HCT116 (cell line): ENCODE data around the gene OR10J4. TPM values are rescaled to one million over a fixed set of nuclear protein-coding genes. Genes with fewer than 3 reads are reported as not detected.

Experiments used
- ATAC-seq: fragments of 200-7000 bp; cut with Tn5 transposase; 2 replicates; pipeline ENCODE4 v1.9.1; 2020; ENCODE audit warnings: mild to moderate bottlenecking, moderate library complexity
- BruUV-seq: library from RNA; stranded (reverse); fragments of 400-500 nt; replicated peaks from 2 replicates; lab custom pipeline; 2021; lab: Mats Ljungman, UMichigan
- CTCF ChIA-PET: fragments of 300-600 bp; sonication (Branson Sonifier 250); formaldehyde crosslinking; loops from one replicate; lab custom pipeline; 2021; ENCODE audit warnings: antibody characterized with exemption; lab: Charles Lee
- POLR2A ChIA-PET: fragments of 300-600, 350-600 bp; sonication (Branson Sonifier 250); formaldehyde crosslinking; loops from one replicate; lab custom pipeline; 2021; ENCODE audit warnings: antibody characterized with exemption; lab: Charles Lee
- RAD21 ChIA-PET, 2 experiments: fragments of 300-600 bp; sonication (Branson Sonifier 250); formaldehyde crosslinking; loops; one replicate each; lab custom pipeline; 2023; ENCODE audit warnings: low total read pairs in 2 of 2; ENCODE audit not compliant: uncharacterized antibody in 2 of 2, unreplicated experiment in 2 of 2, low non-redundant PET in 1 of 2; lab: Charles Lee
- DNase-seq: peaks from one replicate; pipeline ENCODE4 v3.0.0-alpha.2; 2010; ENCODE audit warnings: low read depth, low spot score
- H2AFZ ChIP-seq: fragments of 200-600 bp; shearing (Covaris generic), sonication (generic); 2 replicates; pipeline ENCODE4 v1.6.1; 2017; ENCODE audit warnings: low read depth, mixed run types, mixed read lengths, antibody characterized with exemption, low read length; ENCODE audit not compliant: poor library complexity, severe bottlenecking
- H3K27ac ChIP-seq: 2 replicates; pipeline ENCODE4 v1.5.1; 2012; ENCODE audit warnings: low read depth, low read length
- H3K27me3 ChIP-seq: fragments of 200-600 bp; sonication (generic); 2 replicates; pipeline ENCODE4 v1.6.1; 2016; ENCODE audit warnings: mixed run types, low read length, mixed read lengths; ENCODE audit not compliant: insufficient read depth
- H3K36me3 ChIP-seq, 2 experiments: fragments of 200-500 bp in 1 of 2; fragments of 200-600 bp in 1 of 2; sonication (Bioruptor generic) in 1 of 2; sonication (generic) in 1 of 2; 2 replicates each; pipeline versions ENCODE4 v1.5.1 to v1.6.1; 2014 to 2016; ENCODE audit warnings: low read length in 2 of 2, inconsistent platforms in 1 of 2, mixed read lengths in 1 of 2, mixed run types in 1 of 2; ENCODE audit not compliant: insufficient read depth in 2 of 2, control insufficient read depth in 1 of 2
- H3K4me1 ChIP-seq, 2 experiments: fragments of 200-600 bp in 1 of 2; sonication (generic) in 1 of 2; 2 replicates each; pipeline versions ENCODE4 v1.5.1 to v1.6.1; 2012 to 2017; ENCODE audit warnings: low read length in 2 of 2, inconsistent platforms in 1 of 2, mild to moderate bottlenecking in 1 of 2, mixed read lengths in 1 of 2, mixed run types in 1 of 2, moderate library complexity in 1 of 2; ENCODE audit not compliant: insufficient read depth in 2 of 2, control insufficient read depth in 1 of 2
- H3K4me2 ChIP-seq: fragments of 200-600 bp; sonication (generic); 2 replicates; pipeline ENCODE4 v1.6.1; 2017; ENCODE audit warnings: mixed run types, low read length, mixed read lengths
- H3K4me3 ChIP-seq, 2 experiments: fragments of 200-600 bp in 1 of 2; sonication (generic) in 1 of 2; replicated peaks in 1 of 2; 2 replicates each; pipeline ENCODE4 v1.5.1; 2011 to 2016; ENCODE audit warnings: low read length in 2 of 2, control low read depth in 1 of 2, low read depth in 1 of 2, mild to moderate bottlenecking in 1 of 2, mixed read lengths in 1 of 2, mixed run types in 1 of 2
- H3K79me2 ChIP-seq: fragments of 200-600 bp; sonication (generic); 2 replicates; pipeline ENCODE4 v1.6.1; 2017; ENCODE audit warnings: mild to moderate bottlenecking, mixed run types, low read length, moderate library complexity, mixed read lengths; ENCODE audit not compliant: insufficient read depth
- H3K9ac ChIP-seq: fragments of 200-600 bp; sonication (generic); 2 replicates; pipeline ENCODE4 v1.6.1; 2016; ENCODE audit warnings: low read length, mixed read lengths
- H3K9me2 ChIP-seq: fragments of 200-600 bp; sonication (generic), shearing (Covaris generic); 2 replicates; pipeline ENCODE4 v1.6.1; 2017; ENCODE audit warnings: mixed run types, mild to moderate bottlenecking, moderate library complexity; ENCODE audit not compliant: insufficient read depth
- H3K9me3 ChIP-seq, 2 experiments: fragments of 200-500 bp in 1 of 2; fragments of 200-600 bp in 1 of 2; sonication (Bioruptor generic) in 1 of 2; sonication (generic) in 1 of 2; 2 replicates each; pipeline ENCODE4 v1.6.1; 2014 to 2017; ENCODE audit warnings: low read length in 2 of 2, mixed read lengths in 2 of 2, inconsistent platforms in 1 of 2, low read depth in 1 of 2, mild to moderate bottlenecking in 1 of 2, mixed run types in 1 of 2, moderate library complexity in 1 of 2; ENCODE audit not compliant: control insufficient read depth in 1 of 2, insufficient read depth in 1 of 2
- H4K20me1 ChIP-seq: fragments of 200-600 bp; sonication (generic), shearing (Covaris generic); 2 replicates; pipeline ENCODE4 v1.6.1; 2017; ENCODE audit warnings: mixed run types, mild to moderate bottlenecking, moderate library complexity; ENCODE audit not compliant: insufficient read depth
- CBX3 ChIP-seq: IDR thresholded peaks from 2 replicates; pipeline ENCODE4 v1.6.1; 2012; ENCODE audit warnings: low read depth
- CTCF ChIP-seq, 3 experiments: fragments of 200-600 bp in 1 of 3; sonication (generic) in 1 of 3; IDR thresholded peaks in 2 of 3; conservative IDR thresholded peaks in 1 of 3; 2 replicates each; pipeline ENCODE4 v1.5.1; 2012 to 2017; ENCODE audit warnings: low read depth in 2 of 3, low read length in 2 of 3, antibody characterized with exemption in 1 of 3, borderline replicate concordance in 1 of 3, control low read depth in 1 of 3, mild to moderate bottlenecking in 1 of 3, mixed read lengths in 1 of 3, mixed run types in 1 of 3, moderate library complexity in 1 of 3; ENCODE audit not compliant: insufficient read depth in 1 of 3
- POLR2A ChIP-seq: IDR thresholded peaks from 2 replicates; pipeline ENCODE4 v1.7.0; 2011; ENCODE audit warnings: borderline replicate concordance; ENCODE audit not compliant: insufficient read depth, insufficient read length; ENCODE audit errors: extremely low read depth
- SIN3A ChIP-seq: IDR thresholded peaks from 2 replicates; pipeline ENCODE4 v1.6.1; 2012; ENCODE audit warnings: low read depth
- SP1 ChIP-seq: IDR thresholded peaks from 2 replicates; pipeline ENCODE4 v1.6.1; 2012; ENCODE audit warnings: low read depth
- TCF7L2 ChIP-seq: IDR thresholded peaks from 2 replicates; pipeline ENCODE4 v1.7.0; 2011; ENCODE audit warnings: borderline replicate concordance, inconsistent platforms; ENCODE audit not compliant: insufficient read depth, insufficient read length; ENCODE audit errors: extremely low read depth
- ZBTB33 ChIP-seq: IDR thresholded peaks from 2 replicates; pipeline ENCODE4 v1.6.1; 2011; ENCODE audit warnings: mild to moderate bottlenecking, low read length, moderate library complexity; ENCODE audit not compliant: insufficient replicate concordance; ENCODE audit errors: extremely low read depth
- intact Hi-C: fragments of 100-400 bp; cut with micrococcal nuclease; formaldehyde crosslinking; loops from 2 replicates; pipeline ENCODE4 v1.10.0; 2022
- total RNA-seq: library from RNA; stranded (reverse); gene quantifications from one replicate; pipeline ENCODE4 v1.2.1, GENCODE V29; 2021; ENCODE audit not compliant: unreplicated experiment

Gene OR10J4
- total RNA-seq, 1 experiment from 2014 or later = not detected

GRCh38 chr1:159444511-159444910 lies 12.5 kb downstream of the OR10J4 start:
- no peaks in the 10 kb centered on the region for H3K9me2 ChIP-seq
- no peaks in the 10 kb centered on the region for H3K4me1 ChIP-seq
- H3K36me3 ChIP-seq = no peaks in the 10 kb centered on the region
- intact Hi-C loops = no loop called here
- no peaks in the 10 kb centered on the region for H3K79me2 ChIP-seq
- H3K4me2 ChIP-seq = no peak overlapping the region
- H3K4me3 ChIP-seq = no peak overlapping the region
- BruUV-seq = no TSS peak
- no peaks in the 10 kb centered on the region for H3K9me3 ChIP-seq
- H3K9ac ChIP-seq = no peak overlapping the region
- H4K20me1 ChIP-seq = no peaks in the 10 kb centered on the region
- ChIA-PET RAD21 (no interaction called here), CTCF (no interaction called here), POLR2A (no interaction called here)
- H3K27me3 ChIP-seq = peaks cover 5% of the 10 kb centered on the region; the same call in 1 of the 2 replicates
- TF ChIP-seq SP1 (no peak), TCF7L2 (no peak), POLR2A (no peak), SIN3A (no peak), ZBTB33 (no peak), CBX3 (no peak), CTCF (IDR thresholded peaks at IDR 0.05 in 2 of 3, conservative IDR thresholded peaks at IDR 0.05 in 1 of 3; ENCODE audit: borderline replicate concordance in 1 of 3, insufficient read depth in 1 of 3, low read depth in 2 of 3, low read length in 2 of 3) (no peak)
- H3K27ac ChIP-seq = no peak overlapping the region
- DNase-seq (no peak), ATAC-seq (no peak)
- H2AFZ ChIP-seq = no peak overlapping the region
